Natural killer cell treated with Interleukin-12 subunit alpha and Interleukin-12 subunit beta and Interleukin-15 and Interleukin-18, amount 100 ng/mL, for 72 hours (primary cell): ENCODE measurements around the gene MEF2C. TPM values are rescaled to one million over a fixed set of nuclear protein-coding genes. Genes with fewer than 3 reads are reported as not detected.

Source experiments
- ATAC-seq, 2 donors: fragments of 150-1000 bp; cut with Tn5 transposase in 1 of 2; sonication (Bioruptor Pico), chemical (Tn5 transposase) in 1 of 2; 2 replicates each; pipeline ENCODE4 v1.10.0; 2021
- DNase-seq: peaks from one replicate; pipeline ENCODE4 v3.0.0; 2022; ENCODE audit warnings: low spot score
- H3K27ac Mint-ChIP-seq, 2 donors: 1 replicate in 1 of 2; 2 replicates in 1 of 2; pipeline ENCODE4 v1.8.0; 2022; ENCODE audit warnings: mixed read lengths in 2 of 2, mild to moderate bottlenecking in 1 of 2, moderate library complexity in 1 of 2
- H3K27me3 Mint-ChIP-seq, 2 donors: 1 replicate in 1 of 2; 2 replicates in 1 of 2; pipeline ENCODE4 v1.8.0; 2022; ENCODE audit warnings: mixed read lengths in 2 of 2
- H3K36me3 Mint-ChIP-seq: one replicate; pipeline ENCODE4 v1.8.0; 2022; ENCODE audit warnings: mixed read lengths
- H3K4me1 Mint-ChIP-seq, 2 donors: 1 replicate in 1 of 2; 2 replicates in 1 of 2; pipeline ENCODE4 v1.8.0; 2022; ENCODE audit warnings: low read depth in 2 of 2, mixed read lengths in 2 of 2, mild to moderate bottlenecking in 1 of 2
- H3K4me3 Mint-ChIP-seq: one replicate; pipeline ENCODE4 v1.8.0; 2022; ENCODE audit warnings: mixed read lengths
- H3K9me3 Mint-ChIP-seq: 2 replicates; pipeline ENCODE4 v1.8.0; 2022; ENCODE audit warnings: mixed read lengths
- total RNA-seq, 2 donors: library from RNA; stranded (reverse); gene quantifications; one replicate each; pipeline ENCODE4 v1.2.3, GENCODE V29; 2022

The MEF2C gene
- total RNA-seq, 2 donors from 2014 or later = 3.3 to 3.5 TPM

DNA sequence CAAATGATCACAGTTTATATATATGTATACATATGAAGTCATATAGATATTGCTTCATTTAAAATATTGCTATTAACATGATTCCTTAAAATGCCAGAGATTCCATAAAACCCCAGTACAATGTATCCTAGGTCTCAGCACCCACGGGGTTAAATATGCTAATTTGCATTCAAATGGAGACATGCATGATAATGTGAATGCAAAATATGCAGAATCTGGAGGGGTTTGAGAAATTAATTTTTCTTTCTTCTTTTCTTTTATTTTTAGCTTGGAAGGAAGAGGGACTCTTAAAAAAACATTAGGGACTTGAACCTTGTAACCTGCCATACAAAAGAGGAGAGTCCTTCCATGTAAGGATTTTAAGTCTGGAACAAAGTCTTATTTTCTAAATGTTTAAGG, 211.9 kb downstream of the MEF2C start:
- ATAC-seq (no peak), DNase-seq (no peak)
- Mint-ChIP-seq H3K27me3 (peaks cover 65 to 85% of the 10 kb centered on the region in 2 donors), H3K27ac (no peak overlapping the region), H3K4me3 (no peak overlapping the region), H3K4me1 (peaks cover 34 to 35% of the 10 kb centered on the region in 2 donors), H3K36me3 (peaks cover 24% of the 10 kb centered on the region), H3K9me3 (peaks cover 3% of the 10 kb centered on the region)

DNA sequence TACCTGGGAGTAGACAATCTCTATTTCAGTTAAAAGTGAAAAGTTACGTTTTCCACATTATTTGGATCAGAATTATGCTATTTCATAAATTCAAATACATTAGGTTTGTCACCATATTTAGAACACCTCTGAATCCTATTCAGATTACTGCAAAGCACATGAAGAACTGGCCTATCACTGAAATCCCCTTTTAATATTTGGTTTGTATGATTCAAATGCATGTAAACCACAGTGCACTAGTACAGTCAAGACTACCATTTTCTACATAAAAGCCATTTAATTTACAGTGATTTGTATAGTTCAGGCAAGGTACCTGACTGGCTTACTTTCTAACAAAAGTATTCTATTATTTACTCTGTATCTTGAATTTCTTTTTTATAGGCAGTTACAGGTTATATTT, 212.5 kb downstream of the MEF2C start:
- peaks cover 3% of the 10 kb centered on the region for H3K9me3 Mint-ChIP-seq
- peaks cover 24% of the 10 kb centered on the region for H3K36me3 Mint-ChIP-seq
- H3K4me3 Mint-ChIP-seq = no peak overlapping the region
- ATAC-seq = no peak
- no peak for DNase-seq
- peaks cover 31 to 33% of the 10 kb centered on the region in 2 donors for H3K4me1 Mint-ChIP-seq
- no peak overlapping the region for H3K27ac Mint-ChIP-seq
- peaks cover 63 to 85% of the 10 kb centered on the region in 2 donors for H3K27me3 Mint-ChIP-seq

- no peak overlapping the region for H3K27ac Mint-ChIP-seq
- H3K9me3 Mint-ChIP-seq = peaks cover 3% of the 10 kb centered on the region
- peaks cover 61 to 87% of the 10 kb centered on the region in 2 donors for H3K27me3 Mint-ChIP-seq
- DNase-seq (no peak), ATAC-seq (no peak)
- no peak overlapping the region for H3K4me3 Mint-ChIP-seq
- H3K4me1 Mint-ChIP-seq = peaks cover 26 to 27% of the 10 kb centered on the region in 2 donors
- peaks cover 20% of the 10 kb centered on the region for H3K36me3 Mint-ChIP-seq
These were observed 213.5 kb downstream of the MEF2C start for GRCh38 chr5:88669371-88670050.

GRCh38 chr5:88667496-88668201, 215.3 kb downstream of the MEF2C start:
- H3K36me3 Mint-ChIP-seq = peaks cover 12% of the 10 kb centered on the region
- peaks cover 22 to 24% of the 10 kb centered on the region in 2 donors for H3K4me1 Mint-ChIP-seq
- no peak overlapping the region for H3K27ac Mint-ChIP-seq
- DNase-seq (no peak), ATAC-seq (no peak)
- no peaks in the 10 kb centered on the region for H3K9me3 Mint-ChIP-seq
- peaks cover 60 to 92% of the 10 kb centered on the region in 2 donors for H3K27me3 Mint-ChIP-seq
- peak overlapping the region; percentile 88 for H3K4me3 Mint-ChIP-seq
